ENCODE measurements around the gene GGACT. TPM values are rescaled to one million over a fixed set of nuclear protein-coding genes. Genes with fewer than 3 reads are reported as not detected.
"Not testable (repeated sequence)": the region's sequence is repeated elsewhere in the genome, so short reads cannot be mapped to it uniquely, and the experiment has no call there.

The GGACT gene
- polyA plus RNA-seq, 5 donors: 3.5 to 4.5 (median 4.4) TPM

- peak; percentile 38 to 55 for DNase-seq
Measured at GRCh38 chr13:100602493-100603111, 14.0 kb upstream of the GGACT start.

GRCh38 chr13:100601716-100602115, 13.1 kb upstream of the GGACT start:
- DNase-seq: no peak

- DNase-seq: no peak
Measured at GRCh38 chr13:100600915-100601314, 12.3 kb upstream of the GGACT start.

- no peak for DNase-seq
Measured at GRCh38 chr13:100600461-100600860, 11.9 kb upstream of the GGACT start.

- DNase-seq: no peak
Measured at GRCh38 chr13:100597253-100597652, 8.7 kb upstream of the GGACT start.

- no peak for DNase-seq
Measured at GRCh38 chr13:100596516-100596915, 7.9 kb upstream of the GGACT start.

GRCh38 chr13:100594731-100595130, 6.1 kb upstream of the GGACT start:
- no peak for DNase-seq

- DNase-seq: no peak
Measured at GRCh38 chr13:100594255-100594654, 5.7 kb upstream of the GGACT start.

GRCh38 chr13:100589178-100589725, 663 bp upstream of the GGACT start:
- no peak for DNase-seq

- no peak for DNase-seq
Measured at GRCh38 chr13:100584896-100585295, 3.7 kb downstream of the GGACT start.

GRCh38 chr13:100581504-100581903, 7.1 kb downstream of the GGACT start:
- DNase-seq: no peak

GRCh38 chr13:100581030-100581429, 7.6 kb downstream of the GGACT start:
- no peak for DNase-seq

GRCh38 chr13:100580045-100580444, 8.5 kb downstream of the GGACT start:
- DNase-seq: no peak

- DNase-seq: not testable (repeated sequence)
Measured at GRCh38 chr13:100577239-100577638, 11.3 kb downstream of the GGACT start.

- peak; percentile 12 to 17 for DNase-seq
Measured at GRCh38 chr13:100573121-100573520, 15.5 kb downstream of the GGACT start.

GRCh38 chr13:100566543-100566942, 22.0 kb downstream of the GGACT start:
- no peak for DNase-seq

GRCh38 chr13:100565286-100565685, 23.3 kb downstream of the GGACT start:
- DNase-seq: no peak

- DNase-seq: no peak
Measured at GRCh38 chr13:100564444-100565223, 24.0 kb downstream of the GGACT start.

GRCh38 chr13:100563779-100564178, 24.8 kb downstream of the GGACT start:
- no peak for DNase-seq

GRCh38 chr13:100561599-100562204, 26.9 kb downstream of the GGACT start:
- no peak for DNase-seq

- no peak for DNase-seq
Measured at GRCh38 chr13:100561158-100561499, 27.5 kb downstream of the GGACT start.

- DNase-seq: no peak
Measured at GRCh38 chr13:100560498-100561157, 28.0 kb downstream of the GGACT start.
